Erythroblast (primary cell): Measurements from ENCODE around the gene ZNF513.
"Not testable (repeated sequence)": the region's sequence is repeated elsewhere in the genome, so short reads cannot be mapped to it uniquely, and the experiment has no call there.

ENCODE experiments used
- DNase-seq, 2 experiments: peaks; one replicate each; lab custom pipeline; 2025; lab: John Stamatoyannopoulos, UW
- GATA1 ChIP-seq: IDR thresholded peaks from 2 replicates; pipeline ENCODE4 v1.6.1; 2011; ENCODE audit warnings: low read depth, mild to moderate bottlenecking, control low read depth, low read length, moderate library complexity
- POLR2A ChIP-seq: IDR thresholded peaks from 2 replicates; pipeline ENCODE4 v1.6.1; 2011; ENCODE audit warnings: mild to moderate bottlenecking, low read length

Gene ZNF513

GRCh38 chr2:27356382-27357181 lies 24.0 kb downstream of the ZNF513 start, which contains the start of gene GTF3C2:
Gene GTF3C2, minus strand, starts transcription at chr2:27356764. Its CDS starts 13,210 bp downstream, at chr2:27343554.
- TF ChIP-seq GATA1 = no peak
- peak; percentile 84 for TF ChIP-seq POLR2A
- peak; percentile 97 to 98 for DNase-seq

GRCh38 chr2:27356056-27356381 lies 24.5 kb downstream of the ZNF513 start:
- TF ChIP-seq GATA1 (no peak), POLR2A (no peak)
- DNase-seq = peak; percentile 85 to 87

GRCh38 chr2:27354597-27354927 lies 26.0 kb downstream of the ZNF513 start:
- TF ChIP-seq POLR2A (no peak), GATA1 (no peak)
- DNase-seq = no peak

- TF ChIP-seq GATA1 = no peak
- no peak for TF ChIP-seq POLR2A
- peak; percentile 60 to 76 for DNase-seq
Measured at GRCh38 chr2:27353762-27354596, 26.6 kb downstream of the ZNF513 start.

- DNase-seq = not testable (repeated sequence)
Measured at GRCh38 chr2:27353386-27353761, 27.2 kb downstream of the ZNF513 start.

GRCh38 chr2:27351802-27352598 lies 28.5 kb downstream of the ZNF513 start:
- TF ChIP-seq GATA1 = no peak
- no peak for TF ChIP-seq POLR2A

GRCh38 chr2:27350106-27350693 lies 30.3 kb downstream of the ZNF513 start:
- no peak for TF ChIP-seq POLR2A
- TF ChIP-seq GATA1 = no peak
- peak in 1 of 2 experiments; percentile 17 for DNase-seq

More at GRCh38 chr2:27351802-27352598, 28.5 kb downstream of the ZNF513 start:
- no peak for DNase-seq

GRCh38 chr2:27347641-27348040 lies 32.9 kb downstream of the ZNF513 start:
- DNase-seq = no peak
- TF ChIP-seq POLR2A (no peak), GATA1 (no peak)

- no peak for DNase-seq
- TF ChIP-seq GATA1 (no peak), POLR2A (no peak)
Measured at GRCh38 chr2:27336173-27336572, 44.4 kb downstream of the ZNF513 start.

GRCh38 chr2:27335311-27335710 lies 45.2 kb downstream of the ZNF513 start:
- no peak for TF ChIP-seq GATA1
- TF ChIP-seq POLR2A = no peak
- no peak for DNase-seq
